IPS-20b (cell line): Measurements from ENCODE around the gene SPATA2L.
"Not testable (repeated sequence)": the region's sequence is repeated elsewhere in the genome, so short reads cannot be mapped to it uniquely, and the experiment has no call there.

Experiments used
- H3K27ac ChIP-seq: one replicate; pipeline ENCODE4 v1.5.1; 2013; ENCODE audit warnings: low read length
- H3K27me3 ChIP-seq: 2 replicates; pipeline ENCODE4 v1.6.1; 2013; ENCODE audit warnings: mild to moderate bottlenecking, low read length, inconsistent platforms; ENCODE audit not compliant: insufficient read depth
- H3K36me3 ChIP-seq: 2 replicates; pipeline ENCODE4 v1.6.1; 2013; ENCODE audit warnings: low read depth, mild to moderate bottlenecking, inconsistent platforms, low read length, moderate library complexity; ENCODE audit not compliant: insufficient read depth
- H3K4me1 ChIP-seq: 2 replicates; pipeline ENCODE4 v1.6.1; 2013; ENCODE audit warnings: mild to moderate bottlenecking, control low read depth, inconsistent platforms, low read length, moderate library complexity; ENCODE audit not compliant: insufficient read depth
- H3K4me3 ChIP-seq: 2 replicates; pipeline ENCODE4 v1.5.1; 2013; ENCODE audit warnings: mild to moderate bottlenecking, low read length, inconsistent platforms
- H3K9ac ChIP-seq: 2 replicates; pipeline ENCODE4 v1.6.1; 2013; ENCODE audit warnings: low read depth, mild to moderate bottlenecking, inconsistent platforms, low read length, moderate library complexity
- H3K9me3 ChIP-seq: 2 replicates; pipeline ENCODE4 v1.6.1; 2013; ENCODE audit warnings: mild to moderate bottlenecking, low read depth, low read length, inconsistent platforms; ENCODE audit not compliant: insufficient read depth

The SPATA2L gene

DNA sequence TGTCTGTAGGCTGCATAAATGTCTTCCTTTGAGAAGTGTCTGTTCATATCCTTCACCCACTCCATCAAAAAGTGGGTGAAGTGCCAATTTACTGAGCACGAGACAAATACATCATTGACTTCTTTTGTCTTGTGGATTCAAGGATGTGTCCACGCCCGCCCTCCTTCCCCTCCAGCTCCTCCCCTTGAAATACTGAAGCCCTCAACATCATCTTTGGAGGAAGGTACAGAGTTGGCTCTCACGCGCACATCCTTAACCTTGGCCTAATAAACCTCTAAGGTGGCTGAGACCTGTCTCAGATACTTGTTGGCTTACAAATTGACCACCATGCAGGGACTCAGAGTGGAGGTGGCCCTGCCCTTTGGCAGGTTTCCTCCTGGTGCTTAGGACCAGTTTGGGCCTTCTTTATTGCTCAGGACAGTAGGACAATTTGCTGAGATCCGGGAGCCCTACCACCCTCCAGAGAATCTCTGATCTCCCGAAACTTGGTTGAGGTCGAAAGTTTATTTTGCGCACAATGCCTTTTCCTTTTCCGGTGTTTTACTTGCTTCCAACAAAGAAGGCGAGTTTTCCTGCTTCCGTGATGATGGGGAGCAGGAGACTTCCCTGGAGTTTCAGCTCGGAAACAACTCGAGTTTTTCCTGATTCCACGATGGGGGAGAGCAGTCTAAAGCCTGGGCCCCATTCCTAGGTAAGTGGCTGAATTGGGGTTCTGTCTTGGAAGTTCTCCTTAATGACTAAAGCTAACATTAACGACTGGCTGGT is 29.1 kb downstream of the SPATA2L start:
- no peak overlapping the region for H3K4me3 ChIP-seq
- no peak overlapping the region for H3K27ac ChIP-seq
- no peaks in the 10 kb centered on the region for H3K27me3 ChIP-seq
- no peak overlapping the region for H3K9ac ChIP-seq
- peaks cover 10% of the 10 kb centered on the region; the same call in 1 of the 2 replicates for H3K9me3 ChIP-seq
- no peaks in the 10 kb centered on the region for H3K4me1 ChIP-seq
- H3K36me3 ChIP-seq: no peaks in the 10 kb centered on the region

DNA sequence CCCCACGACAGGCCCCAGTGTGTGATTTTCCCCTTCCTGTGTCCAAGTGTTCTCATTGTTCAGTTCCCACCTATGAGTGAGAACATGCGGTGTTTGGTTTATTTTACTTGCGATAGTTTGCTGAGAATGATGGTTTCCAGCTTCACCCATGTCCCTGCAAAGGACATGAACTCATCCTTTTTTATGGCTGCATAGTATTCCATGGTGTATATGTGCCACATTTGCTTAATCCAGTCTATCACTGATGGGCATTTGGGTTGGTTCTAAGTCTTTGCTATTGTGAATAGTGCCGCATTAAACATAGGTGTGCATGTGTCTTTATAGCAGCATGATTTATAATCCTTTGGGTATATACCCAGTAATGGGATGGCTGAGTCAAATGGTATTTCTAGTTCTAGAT is 29.9 kb downstream of the SPATA2L start:
- H3K4me1 ChIP-seq, H3K4me3 ChIP-seq: not testable (repeated sequence)

GRCh38 chr16:89670496-89671431 is 30.7 kb downstream of the SPATA2L start:
- Histone ChIP-seq H3K27me3 (no peaks in the 10 kb centered on the region), H3K9ac (no peak overlapping the region), H3K36me3 (no peaks in the 10 kb centered on the region), H3K9me3 (peaks cover 8% of the 10 kb centered on the region; the same call in 1 of the 2 replicates), H3K27ac (no peak overlapping the region), H3K4me3 (no peak overlapping the region), H3K4me1 (no peaks in the 10 kb centered on the region)

More for the DNA sequence above, 29.9 kb downstream of the SPATA2L start:
- not testable (repeated sequence) for H3K9ac ChIP-seq, H3K27me3 ChIP-seq, H3K27ac ChIP-seq, H3K36me3 ChIP-seq, H3K9me3 ChIP-seq

- no peaks in the 10 kb centered on the region for H3K36me3 ChIP-seq
- no peaks in the 10 kb centered on the region for H3K27me3 ChIP-seq
- no peak overlapping the region for H3K9ac ChIP-seq
- H3K27ac ChIP-seq: no peak overlapping the region
- peaks cover 13% of the 10 kb centered on the region; the same call in 1 of the 2 replicates for H3K9me3 ChIP-seq
- H3K4me3 ChIP-seq: no peak overlapping the region
- H3K4me1 ChIP-seq: no peaks in the 10 kb centered on the region
Observed at GRCh38 chr16:89669755-89670154, 31.8 kb downstream of the SPATA2L start.

DNA sequence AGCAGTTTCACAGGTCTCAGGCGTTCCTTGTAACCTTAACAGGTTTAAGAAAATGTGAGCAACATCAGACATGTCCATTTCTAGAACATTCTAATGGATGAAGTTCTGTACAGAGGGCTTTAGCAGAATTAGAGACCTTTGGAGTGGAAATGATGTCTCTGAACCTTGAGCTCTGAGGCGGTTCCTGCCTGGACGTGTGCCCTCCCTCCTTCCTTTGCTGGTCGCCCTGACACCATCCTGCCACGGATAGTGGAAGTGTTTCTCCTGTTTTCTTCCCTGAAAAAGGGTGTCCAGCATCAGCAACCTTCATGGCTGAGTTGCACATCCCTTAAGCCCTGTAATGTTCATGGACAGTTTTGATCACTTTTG is 32.7 kb downstream of the SPATA2L start:
- Histone ChIP-seq H3K4me1 (no peaks in the 10 kb centered on the region), H3K9ac (no peak overlapping the region)

DNA sequence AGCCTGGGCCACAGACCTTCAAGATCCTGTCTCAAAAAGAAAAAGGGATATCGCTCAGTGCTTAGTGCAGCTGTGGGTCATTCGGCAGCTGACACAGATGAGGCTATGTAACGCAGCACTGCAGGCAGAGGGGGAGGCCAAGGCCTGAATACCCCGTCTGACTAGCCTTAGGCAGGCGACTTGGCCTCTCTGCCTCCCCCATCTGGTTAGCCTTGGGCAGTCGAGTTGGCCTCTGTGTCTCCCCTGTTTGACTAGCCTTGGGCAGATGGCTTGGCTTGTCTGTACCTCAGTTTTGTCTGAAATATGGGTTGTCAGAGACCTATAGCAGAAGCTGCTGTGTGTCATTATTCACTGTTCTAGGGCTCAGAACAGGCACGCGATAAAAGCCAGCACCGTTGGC is 33.9 kb downstream of the SPATA2L start:
- Histone ChIP-seq H3K36me3 (peaks cover 16% of the 10 kb centered on the region), H3K4me3 (no peak overlapping the region), H3K27me3 (no peaks in the 10 kb centered on the region), H3K9ac (no peak overlapping the region), H3K27ac (no peak overlapping the region), H3K4me1 (no peaks in the 10 kb centered on the region), H3K9me3 (peaks cover 14% of the 10 kb centered on the region; the same call in 1 of the 2 replicates)

More for the DNA sequence above, 32.7 kb downstream of the SPATA2L start:
- Histone ChIP-seq H3K27ac (no peak overlapping the region), H3K36me3 (peaks cover 5% of the 10 kb centered on the region; the same call in 1 of the 2 replicates), H3K9me3 (peaks cover 14% of the 10 kb centered on the region; the same call in 1 of the 2 replicates), H3K27me3 (no peaks in the 10 kb centered on the region), H3K4me3 (no peak overlapping the region)

DNA sequence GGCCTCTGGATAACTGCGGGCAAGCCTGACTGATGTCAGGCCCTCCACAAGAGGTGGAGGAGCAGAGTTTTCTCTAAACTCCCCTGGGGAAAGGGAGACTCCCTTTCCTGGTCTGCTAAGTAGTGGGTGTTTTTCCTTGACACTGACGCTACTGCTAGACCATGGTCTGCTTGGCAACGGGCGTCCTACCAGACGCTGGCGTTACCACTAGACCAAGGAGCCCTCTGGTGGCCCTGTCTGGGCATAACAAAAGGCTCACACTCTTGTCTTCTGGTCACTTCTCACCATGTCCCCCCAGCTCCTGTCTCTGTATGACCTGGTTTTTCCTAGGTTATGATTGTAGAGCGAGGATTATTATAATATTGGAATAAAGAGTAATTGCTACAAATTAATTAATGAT is 34.5 kb downstream of the SPATA2L start:
- Histone ChIP-seq H3K36me3 (peaks cover 19% of the 10 kb centered on the region), H3K9me3 (peaks cover 14% of the 10 kb centered on the region; the same call in 1 of the 2 replicates)
- H3K9ac ChIP-seq, H3K4me1 ChIP-seq, H3K27ac ChIP-seq, H3K4me3 ChIP-seq, H3K27me3 ChIP-seq: not testable (repeated sequence)

GRCh38 chr16:89664238-89664637 is 37.3 kb downstream of the SPATA2L start:
- not testable (repeated sequence) for H3K9ac ChIP-seq, H3K4me3 ChIP-seq, H3K4me1 ChIP-seq, H3K27ac ChIP-seq, H3K27me3 ChIP-seq
- peaks cover 43% of the 10 kb centered on the region for H3K36me3 ChIP-seq
- peaks cover 14% of the 10 kb centered on the region; the same call in 1 of the 2 replicates for H3K9me3 ChIP-seq

- no peak overlapping the region for H3K27ac ChIP-seq
- peaks cover 3% of the 10 kb centered on the region; the same call in 1 of the 2 replicates for H3K4me1 ChIP-seq
- H3K4me3 ChIP-seq: no peak overlapping the region
- peaks cover 43% of the 10 kb centered on the region for H3K36me3 ChIP-seq
- no peaks in the 10 kb centered on the region for H3K27me3 ChIP-seq
- peaks cover 12% of the 10 kb centered on the region; the same call in 1 of the 2 replicates for H3K9me3 ChIP-seq
- no peak overlapping the region for H3K9ac ChIP-seq
Observed at GRCh38 chr16:89661215-89661614, 40.3 kb downstream of the SPATA2L start.

DNA sequence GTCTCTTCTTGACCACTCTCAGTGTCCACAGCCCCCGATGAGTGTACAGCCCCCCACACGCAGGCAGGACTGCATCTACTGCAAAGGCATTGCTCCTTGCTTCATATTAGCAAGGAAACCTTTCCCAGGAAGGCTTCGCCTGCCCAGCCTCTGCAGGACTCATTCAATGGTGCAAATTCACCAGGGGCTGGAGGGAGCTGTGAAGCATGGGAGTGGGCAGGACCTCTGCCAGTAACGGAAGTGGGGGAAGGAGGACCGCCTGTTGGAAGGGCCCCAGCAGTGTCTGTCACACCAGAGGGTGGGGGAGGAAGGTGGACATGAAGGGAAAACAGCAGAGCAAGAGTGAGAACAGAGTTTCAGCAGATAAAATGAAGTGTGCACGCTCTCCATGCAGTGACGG is 41.4 kb downstream of the SPATA2L start:
- H3K9me3 ChIP-seq: 0 out of 2 replicates have a peak, but pooled peaks cover 5% of the 10 kb centered on the region
- peaks cover 43% of the 10 kb centered on the region for H3K36me3 ChIP-seq
- H3K27ac ChIP-seq: no peak overlapping the region
- peaks cover 3% of the 10 kb centered on the region; the same call in 1 of the 2 replicates for H3K4me1 ChIP-seq
- H3K27me3 ChIP-seq: no peaks in the 10 kb centered on the region
- no peak overlapping the region for H3K4me3 ChIP-seq
- H3K9ac ChIP-seq: no peak overlapping the region

DNA sequence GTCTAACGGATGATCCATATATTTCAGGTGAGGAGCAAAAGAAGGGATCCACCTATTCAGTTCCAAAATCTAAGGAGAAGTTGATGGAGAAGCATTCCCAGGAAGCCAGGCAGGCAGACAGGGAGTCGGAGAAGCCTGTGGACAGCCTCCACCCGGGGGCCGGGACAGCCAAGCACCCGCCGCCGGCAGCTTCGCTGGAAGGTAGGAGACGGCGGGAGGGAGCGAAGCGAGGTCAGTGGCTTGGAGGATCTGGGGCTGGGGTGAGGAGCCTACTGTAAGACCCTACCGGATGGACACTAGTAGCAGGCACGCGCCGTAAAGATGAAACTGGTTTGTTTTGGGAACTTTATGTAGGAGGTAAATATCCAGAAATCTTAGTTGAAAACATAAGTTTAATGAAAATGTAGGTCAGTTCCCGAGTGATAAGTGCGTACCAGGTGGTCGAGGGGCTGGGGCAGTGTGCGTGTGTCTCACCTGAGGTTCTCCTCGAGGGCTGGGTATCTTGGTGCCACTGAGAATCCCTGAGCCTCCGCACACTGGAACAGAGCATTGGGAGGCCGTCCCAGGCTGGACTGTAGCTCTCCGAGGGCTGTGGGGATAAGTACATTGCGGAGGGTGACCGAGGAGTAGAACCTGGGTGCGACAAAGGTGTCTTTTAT is 43.2 kb downstream of the SPATA2L start:
- Histone ChIP-seq H3K4me1 (peaks cover 3% of the 10 kb centered on the region; the same call in 1 of the 2 replicates), H3K9me3 (no peaks in the 10 kb centered on the region), H3K27me3 (no peaks in the 10 kb centered on the region), H3K36me3 (peaks cover 41% of the 10 kb centered on the region), H3K9ac (peak overlapping the region; percentile 95), H3K4me3 (peak overlapping the region; percentile 99), H3K27ac (no peak overlapping the region)
